GM18861 (cell line): Measurements from ENCODE around the gene RNF150.
"Not testable (repeated sequence)": the region's sequence is repeated elsewhere in the genome, so short reads cannot be mapped to it uniquely, and the experiment has no call there.

Source experiments
- ATAC-seq: cut with Tn5 transposase; IDR thresholded peaks from one replicate; pipeline ENCODE4 v1.9.1; 2021; ENCODE audit not compliant: unreplicated experiment

Gene RNF150

DNA sequence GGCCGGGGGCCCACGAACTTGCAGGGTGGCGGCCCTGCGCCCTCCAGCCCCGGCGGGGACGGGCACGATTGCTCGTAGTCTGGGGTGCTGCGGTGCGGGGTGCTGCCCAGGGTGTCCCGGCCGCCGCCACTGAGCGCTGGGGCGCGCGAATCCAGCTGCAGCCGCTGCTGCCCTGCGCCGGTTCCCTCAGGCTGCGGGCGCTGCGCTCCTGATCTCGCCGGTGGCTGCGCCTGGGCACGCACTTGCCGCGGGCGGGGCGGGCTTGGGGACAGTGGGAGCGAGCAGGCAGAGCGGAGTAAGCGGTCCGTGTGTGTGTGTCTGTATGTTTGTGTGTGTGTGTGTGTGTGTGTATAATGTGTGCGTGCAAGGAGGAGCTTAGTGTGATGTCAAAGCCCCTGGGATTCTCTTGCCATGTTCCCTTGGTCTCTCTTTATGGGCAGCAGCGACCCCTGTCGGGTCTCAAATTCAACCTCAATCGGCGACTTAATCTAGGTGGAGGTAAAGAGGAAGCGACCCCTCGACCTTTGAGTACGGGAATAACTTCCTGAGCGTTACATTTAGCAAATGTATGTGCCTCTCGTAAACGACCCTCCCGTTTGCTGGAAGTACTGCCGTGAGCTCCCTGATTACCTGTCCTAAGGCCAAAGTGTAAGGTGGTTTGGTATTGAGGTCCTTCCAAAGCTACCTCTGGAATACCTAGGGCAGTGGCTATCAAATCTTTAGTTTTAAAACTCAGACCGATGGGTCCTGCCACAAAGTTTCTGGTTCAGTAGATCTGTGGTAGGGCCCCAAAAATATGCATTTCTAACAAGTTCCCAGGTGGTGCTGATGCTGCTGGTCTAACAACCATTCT, at the start of gene RNF150:
Gene RNF150, minus strand, starts transcription at position 324 of the 853 bp plus-strand sequence.
- ATAC-seq = peak; percentile 53

DNA sequence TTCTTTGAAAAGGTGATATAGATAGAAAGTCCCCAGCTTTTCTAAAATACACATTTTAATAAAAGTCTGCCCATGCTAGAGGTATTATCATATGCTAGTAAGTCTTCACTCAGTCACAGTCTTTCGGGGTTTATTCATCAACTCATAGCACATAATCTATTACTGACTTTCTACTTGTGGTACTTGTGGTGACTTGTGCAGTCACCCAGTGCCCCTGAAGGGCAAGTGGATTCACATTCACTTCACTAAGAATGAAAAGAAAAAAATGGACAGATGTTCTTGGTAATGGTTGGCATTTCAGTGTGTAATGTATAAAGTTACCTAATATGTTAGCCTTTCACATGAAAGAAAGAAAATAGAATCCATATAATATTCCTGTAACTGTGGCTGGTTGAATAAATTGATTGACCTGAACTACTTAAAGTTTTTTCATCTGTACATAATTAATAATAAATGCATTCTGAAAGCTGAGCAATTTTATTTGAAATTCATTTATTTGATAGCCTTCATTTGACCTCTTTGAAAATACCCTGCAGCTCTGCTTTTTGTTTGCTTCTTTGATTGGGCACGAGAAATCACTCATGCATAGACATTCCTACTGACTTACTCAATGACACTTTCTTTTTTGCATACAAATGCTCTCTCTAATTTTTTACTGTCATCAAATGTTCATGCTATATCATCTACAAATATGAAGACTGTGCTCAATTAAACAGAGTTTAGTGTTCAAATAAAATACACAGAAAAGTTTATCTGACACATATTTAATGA, 47.9 kb upstream of the RNF150 start:
- ATAC-seq = peak; percentile 94

DNA sequence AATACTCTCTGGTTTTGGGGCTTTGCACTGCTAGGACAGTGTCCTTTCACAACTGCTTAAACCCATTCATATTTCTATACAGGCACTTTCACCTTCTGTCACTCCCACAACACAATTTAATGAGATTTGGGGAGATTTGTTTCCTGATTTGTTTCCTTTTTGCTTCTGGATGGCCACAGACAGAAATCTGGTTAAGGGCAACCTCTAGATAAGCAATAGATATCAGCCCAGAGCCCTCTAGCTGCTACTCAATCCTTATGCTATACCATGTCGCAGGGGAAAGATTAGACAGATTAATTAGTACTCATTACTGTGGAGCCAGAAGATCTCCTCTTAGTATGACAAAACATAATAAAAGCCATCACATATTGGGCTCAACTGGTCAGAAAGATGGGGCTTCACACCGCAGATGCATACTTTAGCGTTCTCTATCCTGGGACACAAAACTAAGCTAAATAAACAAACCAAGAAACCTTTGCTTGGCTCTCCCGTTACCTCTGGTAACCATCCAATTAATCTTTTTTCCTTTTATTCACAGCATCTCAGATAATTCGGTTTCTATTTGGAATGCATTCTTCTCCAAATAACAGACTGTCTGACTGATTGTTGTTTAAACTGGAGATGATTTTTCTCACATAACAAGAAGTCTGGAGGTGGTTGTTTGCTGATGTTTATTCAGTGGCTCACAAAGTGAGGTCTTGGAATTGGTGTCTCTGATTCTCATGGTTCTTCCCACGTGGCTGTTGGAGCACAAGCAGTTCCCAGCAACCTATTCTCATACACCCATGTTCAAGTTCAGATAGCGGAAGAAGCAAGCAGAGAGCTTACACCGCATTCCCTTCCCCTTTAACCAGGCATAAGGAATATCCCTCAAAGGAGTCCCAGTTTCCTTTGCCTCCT, 46.5 kb upstream of the RNF150 start:
- no peak for ATAC-seq

DNA sequence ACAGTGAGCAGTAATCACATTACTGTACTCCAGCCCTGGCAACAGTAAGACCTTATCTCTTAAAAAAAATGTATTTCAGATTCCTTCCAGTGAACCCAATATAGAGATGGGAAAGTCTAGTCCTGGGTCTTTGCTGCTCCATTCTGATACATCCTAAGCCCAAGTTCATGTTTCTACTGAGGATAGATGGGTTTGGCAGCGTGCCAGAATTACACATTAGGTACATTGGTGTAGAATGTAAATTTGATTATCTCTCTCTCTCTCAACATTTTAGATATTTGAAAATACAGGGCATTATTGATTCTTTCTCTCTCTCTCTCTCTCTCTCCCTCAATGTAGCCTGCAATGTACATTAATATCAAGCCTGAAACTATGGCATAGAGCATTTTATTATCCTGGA, 43.9 kb upstream of the RNF150 start:
- no peak for ATAC-seq

DNA sequence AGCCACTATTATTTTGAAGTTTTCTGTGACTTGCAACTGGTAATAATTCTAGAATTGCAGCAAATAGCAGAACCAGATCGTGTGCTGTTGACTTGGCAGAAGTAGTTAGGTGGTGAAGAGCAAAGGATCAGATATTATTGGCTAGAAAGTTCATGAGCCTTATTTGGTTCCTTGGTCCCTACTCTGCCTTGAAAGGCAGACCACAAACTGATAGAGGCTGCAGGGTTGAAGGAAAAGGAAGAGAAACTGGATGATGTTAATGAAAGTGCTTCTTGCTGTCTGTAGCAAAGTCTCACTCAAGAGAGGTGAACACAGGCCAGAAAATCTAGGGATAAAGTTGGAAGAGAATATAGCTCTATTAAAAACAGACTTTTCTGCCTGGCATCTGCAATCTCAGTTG, 41.2 kb upstream of the RNF150 start:
- ATAC-seq = no peak

DNA sequence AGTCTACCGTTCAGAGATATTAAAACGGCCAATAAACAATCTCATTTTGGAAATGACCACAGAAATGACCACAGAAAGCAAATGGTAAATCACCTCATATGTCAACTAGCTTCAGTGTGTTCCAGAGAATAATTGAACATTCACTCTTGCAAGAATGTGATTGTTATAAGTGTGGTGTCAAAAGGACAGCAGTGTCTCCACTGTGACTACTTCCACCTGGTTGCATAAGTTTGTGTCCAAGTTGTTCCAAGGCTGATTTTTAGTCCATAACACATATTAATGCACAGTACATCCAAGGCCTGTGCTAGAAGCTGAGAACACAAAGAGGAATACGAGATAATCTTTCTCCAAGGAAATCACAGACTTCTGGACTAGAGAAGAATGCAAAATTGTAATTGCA, 37.4 kb upstream of the RNF150 start:
- ATAC-seq = no peak

DNA sequence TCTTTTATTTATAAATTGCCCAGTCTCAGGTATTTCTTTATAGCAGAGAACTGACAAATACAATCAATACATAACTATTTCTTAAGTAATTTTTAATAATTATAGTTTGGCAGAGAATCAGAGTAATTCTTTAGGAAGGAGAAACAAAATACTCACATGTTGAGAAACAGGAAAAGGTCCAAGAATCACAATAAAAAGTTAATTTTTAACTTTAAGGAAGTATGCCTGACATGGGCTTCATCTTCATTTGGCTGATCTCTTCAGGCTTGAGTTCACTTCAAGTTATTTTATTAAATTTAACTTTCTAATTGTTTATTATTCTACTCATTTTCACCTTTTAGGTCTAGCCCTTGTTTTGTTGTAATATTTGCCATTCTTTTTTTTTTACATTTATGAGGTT, 36.1 kb upstream of the RNF150 start:
- ATAC-seq = no peak

DNA sequence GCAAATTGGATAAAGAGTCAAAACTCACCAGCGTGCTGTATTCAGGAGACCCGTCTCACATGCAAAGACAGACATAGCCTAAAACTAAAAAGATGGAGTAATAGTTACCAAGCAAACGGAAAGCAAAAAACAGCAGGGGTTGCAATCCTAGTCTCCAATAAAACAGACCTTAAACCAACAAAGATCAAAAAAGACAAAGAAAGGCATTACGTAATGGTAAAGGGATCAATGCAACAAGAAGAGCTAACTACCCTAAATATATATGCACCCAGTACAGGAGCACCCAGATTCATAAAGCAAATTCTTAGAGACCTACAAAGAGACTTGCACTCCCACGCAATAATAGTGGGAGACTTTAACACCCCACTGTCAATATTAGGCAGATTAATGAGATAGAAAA, 31.7 kb upstream of the RNF150 start:
- ATAC-seq = not testable (repeated sequence)

DNA sequence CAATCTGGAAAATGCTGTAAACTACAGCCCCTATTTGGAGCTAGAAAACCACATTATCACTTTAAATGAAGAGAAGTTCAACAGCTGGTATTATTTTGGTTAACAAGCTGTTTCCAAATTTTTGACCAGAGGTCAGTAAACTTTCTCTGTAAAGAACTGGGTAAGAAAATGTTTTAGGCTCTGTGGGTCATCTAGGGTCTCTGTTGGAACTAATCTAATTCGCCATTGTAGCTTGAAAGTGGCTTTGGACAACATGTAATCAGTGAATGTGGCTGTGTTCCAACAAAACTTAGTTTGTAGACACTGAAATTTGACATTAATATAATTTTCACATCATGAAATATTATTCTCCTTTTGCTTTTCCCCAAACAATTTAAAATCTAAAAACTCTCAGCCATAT, 25.8 kb upstream of the RNF150 start:
- no peak for ATAC-seq

DNA sequence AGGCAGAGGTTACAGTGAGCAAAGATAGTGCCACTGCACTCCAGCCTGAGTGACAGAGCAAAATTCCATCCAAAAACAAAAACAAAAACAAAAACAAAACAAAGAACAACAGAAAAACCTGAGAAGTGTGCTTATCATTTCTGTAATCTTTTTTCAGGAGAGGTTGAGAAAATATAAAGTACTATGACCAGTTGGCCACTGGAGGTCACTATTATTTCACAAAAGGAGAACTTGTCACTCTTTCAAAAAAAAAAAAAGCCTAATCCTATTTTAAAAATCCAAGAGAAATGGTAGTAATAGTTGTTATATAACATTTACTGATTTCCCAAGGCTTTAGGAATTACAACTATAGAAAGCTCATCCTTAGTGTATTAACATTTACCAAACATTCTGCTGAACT, 24.9 kb upstream of the RNF150 start:
- ATAC-seq = no peak

DNA sequence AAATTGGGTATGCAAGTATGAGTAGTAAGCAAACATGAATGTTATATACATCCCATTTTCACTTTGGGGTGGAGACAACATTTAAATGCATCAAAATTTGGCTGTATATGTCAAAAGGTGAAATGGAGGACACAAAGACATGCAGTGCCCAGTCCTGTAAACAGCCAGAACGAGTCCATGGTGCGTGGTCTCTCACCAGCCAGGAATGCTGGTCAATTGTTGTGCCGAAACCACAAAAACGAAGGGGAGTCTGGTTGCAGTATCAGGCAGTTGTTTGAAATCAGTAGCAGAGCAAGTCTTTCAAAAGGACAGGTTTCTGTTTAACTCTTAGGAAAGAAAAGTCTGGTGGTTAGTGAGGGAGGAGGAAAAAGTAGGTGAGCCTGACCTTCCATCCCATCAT, 22.3 kb upstream of the RNF150 start:
- ATAC-seq = no peak

DNA sequence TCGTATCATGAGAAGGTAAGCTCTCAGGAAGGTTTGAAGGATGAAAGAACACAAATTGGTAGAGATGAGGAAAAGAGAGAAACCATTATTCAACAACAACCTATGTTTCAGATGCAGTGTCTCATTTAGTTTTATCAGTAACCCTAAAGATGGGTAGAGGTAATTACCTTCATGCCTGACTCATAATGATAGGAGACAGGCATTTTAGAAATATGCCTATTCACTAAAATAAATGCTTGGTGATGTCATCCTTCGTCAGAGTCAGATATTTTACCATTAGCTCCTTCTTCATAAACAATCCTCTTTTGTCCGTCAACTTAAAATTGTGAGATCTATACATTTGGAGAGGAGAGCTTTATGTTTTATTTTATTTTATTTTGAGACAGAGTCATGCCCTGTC, 21.5 kb upstream of the RNF150 start:
- no peak for ATAC-seq

DNA sequence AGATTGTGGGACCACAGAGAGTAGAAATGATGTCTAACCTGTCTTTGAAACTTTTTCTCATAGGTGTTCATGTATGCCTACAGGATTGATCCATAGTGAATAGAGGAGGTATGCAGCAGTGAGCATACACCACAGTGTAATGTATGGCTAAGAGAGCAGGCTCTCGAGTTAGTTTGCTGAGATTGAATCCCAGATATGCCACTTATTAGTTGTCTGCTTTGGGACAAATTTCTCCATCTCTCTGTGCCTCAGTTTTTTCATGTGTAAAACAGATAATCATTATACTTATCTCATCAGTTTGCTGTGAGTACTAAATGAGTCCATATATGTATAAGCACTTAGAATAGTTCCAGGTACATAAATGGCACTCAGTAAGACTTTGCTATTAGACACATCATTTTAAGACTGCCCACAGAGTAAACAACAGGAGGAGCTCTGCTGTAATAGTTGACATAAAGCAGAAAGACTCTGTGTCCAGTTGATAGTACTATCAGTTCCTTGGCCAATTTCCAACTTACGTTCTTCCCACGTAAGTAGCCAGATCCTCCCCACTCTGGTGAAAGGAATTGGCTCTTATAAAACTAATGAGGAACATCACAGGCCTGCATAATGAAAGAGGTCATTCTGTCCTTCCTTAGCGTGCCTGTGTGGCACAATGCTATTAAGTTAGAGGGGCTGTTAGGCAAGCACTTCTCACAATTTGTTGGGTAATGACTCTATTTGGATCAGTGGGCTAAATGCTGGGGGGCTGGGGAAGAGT, 20.7 kb upstream of the RNF150 start:
- no peak for ATAC-seq

DNA sequence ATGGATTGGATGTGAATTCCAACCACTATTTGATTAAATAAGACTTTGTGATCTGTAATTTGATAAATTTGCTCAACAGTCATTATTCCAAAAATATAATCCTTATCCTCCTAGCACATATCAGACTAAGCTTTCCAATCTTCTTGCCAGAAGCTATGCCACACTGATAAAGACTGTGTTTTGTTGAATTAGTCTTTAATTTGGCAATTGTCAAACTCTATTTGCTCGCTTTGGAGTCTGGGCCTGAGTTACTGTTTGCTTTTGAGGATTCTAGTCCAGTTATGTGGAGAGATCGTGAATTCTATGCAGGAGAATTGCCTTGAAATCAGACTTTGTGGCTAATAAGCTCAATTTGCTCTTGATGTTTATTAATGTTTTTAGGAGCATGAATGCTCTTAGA, 10.9 kb upstream of the RNF150 start:
- no peak for ATAC-seq

DNA sequence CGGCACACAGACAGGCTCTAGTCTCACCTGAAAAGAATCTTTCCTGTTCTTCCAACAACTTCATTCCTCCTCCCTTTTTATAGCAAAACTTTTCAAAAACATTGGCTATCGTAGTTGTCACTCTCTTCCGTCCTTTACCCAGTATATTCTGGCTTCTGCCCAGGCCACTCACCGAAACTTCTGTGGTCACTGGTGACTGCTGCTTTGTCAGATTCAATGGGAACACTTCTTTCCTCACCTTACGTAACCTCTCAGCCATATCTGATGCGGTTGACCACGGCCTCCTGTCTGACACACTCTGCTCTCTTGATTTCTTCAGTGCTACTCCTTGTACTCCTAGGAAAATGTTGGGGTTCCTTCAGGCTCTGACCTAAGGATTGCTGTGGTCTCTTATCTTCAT, 9.2 kb upstream of the RNF150 start:
- ATAC-seq = no peak

DNA sequence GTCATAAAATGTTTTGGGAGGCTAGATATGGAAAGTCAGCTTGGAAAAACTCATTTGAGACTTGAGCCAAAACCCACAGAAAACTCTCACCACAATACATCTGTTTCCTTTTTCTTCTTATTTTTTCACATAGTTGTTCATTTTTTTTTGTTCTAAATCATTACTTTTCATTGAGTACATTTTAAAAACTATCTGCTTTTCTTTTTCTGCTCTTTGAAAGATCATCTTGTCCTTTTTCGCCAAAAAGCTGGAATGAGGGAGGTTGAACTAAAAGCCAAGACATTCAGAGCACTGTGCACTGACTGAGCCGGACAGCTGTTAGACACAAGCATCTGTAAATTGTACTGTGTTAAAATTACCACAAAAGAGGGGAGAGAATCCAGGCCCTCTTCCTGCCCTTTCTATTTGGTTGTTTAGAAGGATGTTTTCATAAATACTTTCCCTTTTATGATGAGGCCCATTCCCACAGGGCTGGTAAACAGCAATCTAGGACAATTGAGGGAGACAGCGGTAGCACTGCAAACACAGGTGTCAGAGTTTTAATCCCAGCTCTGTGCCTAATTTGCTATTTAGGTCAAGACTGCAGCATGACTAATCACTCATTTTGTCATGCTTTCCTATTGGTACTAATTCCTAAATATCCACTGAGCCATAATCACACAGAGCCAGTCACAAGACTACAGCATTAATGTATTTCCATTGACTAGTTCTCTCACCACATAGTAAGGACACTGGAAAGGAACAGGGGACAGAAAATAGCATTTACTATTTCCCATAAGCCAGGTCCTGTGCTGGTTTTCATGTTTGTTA, 7.3 kb upstream of the RNF150 start:
- no peak for ATAC-seq

DNA sequence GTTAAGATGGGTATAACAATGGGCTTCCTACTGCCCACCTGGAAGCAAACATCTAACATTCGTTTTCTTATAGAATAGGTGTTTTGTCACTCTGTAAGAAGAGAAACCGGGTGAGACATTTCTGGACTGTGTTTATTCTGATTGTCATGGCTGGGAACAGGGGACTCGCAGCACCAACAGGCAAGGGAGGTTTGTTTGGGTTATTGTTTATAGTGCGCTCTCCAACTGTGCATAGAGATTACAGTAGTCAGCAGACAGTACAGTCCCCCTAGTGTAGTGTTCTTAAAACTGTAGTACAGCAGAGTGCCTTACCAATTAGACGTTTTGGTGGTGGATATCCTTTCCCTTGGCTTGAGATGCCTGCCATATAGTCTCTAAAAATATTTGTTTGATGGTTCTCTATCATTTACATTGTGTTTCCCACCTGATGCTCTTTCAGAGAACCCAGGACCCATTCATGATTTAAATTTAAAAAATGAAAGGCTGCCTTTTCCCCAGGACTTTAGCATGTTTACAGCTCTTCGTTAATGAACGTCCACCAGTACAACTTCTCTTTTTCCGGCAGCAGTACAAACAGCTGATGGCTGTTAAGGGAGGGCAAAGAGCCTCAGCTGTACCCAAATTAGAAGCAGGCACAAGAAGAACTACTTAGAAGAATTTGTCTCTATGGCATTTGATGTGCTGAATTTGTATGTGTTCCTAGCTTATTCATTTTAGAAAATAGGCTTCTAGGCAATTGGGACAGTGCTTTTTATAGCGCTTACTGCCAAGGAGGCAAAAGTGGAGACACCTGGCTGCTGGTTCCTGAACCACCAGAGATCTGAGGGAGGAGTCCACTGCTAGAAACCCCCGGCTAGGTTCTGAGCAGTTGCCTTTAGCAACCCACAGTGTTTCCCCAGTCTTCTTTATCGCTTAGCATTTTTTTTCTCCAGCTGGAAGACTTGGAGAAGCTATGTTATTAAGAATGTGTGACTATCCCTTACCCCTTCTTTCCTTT, 1.0 kb upstream of the RNF150 start:
- ATAC-seq = no peak

DNA sequence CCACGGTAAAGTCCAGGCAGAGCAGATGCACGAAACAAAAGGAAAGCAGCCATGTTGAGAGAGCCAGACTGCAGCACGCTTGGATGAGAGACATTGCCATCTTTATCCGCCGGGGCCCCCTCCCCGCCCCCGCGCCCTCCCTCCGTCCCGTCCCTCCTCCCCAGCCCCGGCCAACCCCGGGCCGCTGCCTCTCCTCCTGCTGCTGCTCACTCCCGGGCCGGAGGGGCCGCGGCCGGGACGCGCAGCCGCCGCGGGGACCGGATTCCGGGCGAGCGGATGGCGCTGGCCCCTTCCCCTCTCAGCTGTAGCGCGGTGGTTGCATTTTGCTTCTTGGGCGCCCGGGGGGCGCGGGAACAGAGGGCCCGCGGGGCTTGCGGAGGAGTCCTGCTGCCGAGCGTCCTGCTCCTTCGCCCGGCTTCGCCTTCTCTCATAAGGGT, 542 bp downstream of the RNF150 start:
- ATAC-seq = no peak
